COLO829 (cell line): ENCODE measurements around the gene SENP2.
A peak's percentile ranks its signal among the peaks of the same experiment; 100 is the strongest.
"Not testable (repeated sequence)": the region's sequence is repeated elsewhere in the genome, so short reads cannot be mapped to it uniquely, and the experiment has no call there.

Source experiments
- DNase-seq: peaks from one replicate; pipeline ENCODE4 v3.0.0; 2012; ENCODE audit warnings: low spot score

Gene SENP2

GRCh38 chr3:185647880-185648210 lies 61.8 kb downstream of the SENP2 start:
- no peak for DNase-seq

DNA sequence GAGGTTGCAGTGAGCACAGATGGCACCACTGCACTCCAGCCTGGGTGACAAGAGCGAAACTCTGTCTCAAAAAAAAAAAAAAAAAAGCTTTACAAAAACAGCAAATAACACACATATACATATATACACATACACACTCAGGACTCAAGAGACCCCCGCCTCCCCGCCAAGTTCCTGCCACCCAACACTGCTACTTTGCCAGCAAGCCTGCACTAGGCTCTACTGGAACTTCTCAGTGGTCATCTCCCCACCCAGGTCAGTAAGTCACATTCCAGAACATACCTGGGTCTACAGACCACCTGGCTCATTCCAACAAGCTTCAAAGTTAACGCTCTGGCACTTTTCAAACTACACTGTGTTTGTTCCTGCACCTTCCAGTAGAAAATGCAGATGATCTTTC lies 62.3 kb downstream of the SENP2 start:
- DNase-seq: no peak

GRCh38 chr3:185649414-185649813 lies 63.3 kb downstream of the SENP2 start:
- DNase-seq: no peak

GRCh38 chr3:185651971-185652370 lies 65.9 kb downstream of the SENP2 start:
- no peak for DNase-seq

DNA sequence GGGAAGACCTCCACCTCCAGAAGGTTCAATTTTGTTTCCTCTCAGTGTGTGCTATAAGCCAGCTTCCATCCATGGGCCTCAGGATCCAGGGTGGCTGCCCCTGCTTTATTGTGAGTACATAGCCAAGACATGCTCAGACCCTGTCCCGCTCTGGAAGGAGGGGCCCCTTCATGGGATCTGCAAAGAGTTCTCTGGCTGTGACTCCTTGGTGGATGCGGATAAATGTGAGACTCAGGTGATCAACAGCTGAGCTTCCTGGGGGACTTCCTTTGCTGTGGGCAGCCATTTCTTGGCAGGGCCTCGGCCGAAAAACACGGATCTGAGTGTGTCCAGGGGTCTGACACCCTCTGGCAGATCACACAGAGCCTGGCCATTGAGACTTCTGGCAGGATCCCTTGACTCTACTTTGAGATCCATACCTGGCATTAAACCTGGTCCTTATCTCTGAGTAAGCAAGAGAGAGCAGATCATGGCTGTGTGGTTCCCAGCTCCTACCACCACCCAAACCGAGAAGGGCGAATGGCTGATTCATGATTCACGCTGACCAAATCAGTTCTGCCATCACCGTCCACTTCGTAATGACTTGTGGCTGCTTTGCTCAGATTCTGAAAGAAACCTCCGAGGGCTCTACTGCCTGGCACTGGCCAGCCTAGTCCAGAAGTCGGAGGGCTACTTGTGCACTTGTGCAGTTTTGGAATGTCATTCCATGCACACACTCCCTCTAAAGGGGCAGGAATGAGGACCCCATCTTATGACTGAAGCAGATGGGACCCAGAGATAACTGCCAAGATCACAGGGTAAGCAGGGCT lies 68.1 kb downstream of the SENP2 start:
- no peak for DNase-seq

DNA sequence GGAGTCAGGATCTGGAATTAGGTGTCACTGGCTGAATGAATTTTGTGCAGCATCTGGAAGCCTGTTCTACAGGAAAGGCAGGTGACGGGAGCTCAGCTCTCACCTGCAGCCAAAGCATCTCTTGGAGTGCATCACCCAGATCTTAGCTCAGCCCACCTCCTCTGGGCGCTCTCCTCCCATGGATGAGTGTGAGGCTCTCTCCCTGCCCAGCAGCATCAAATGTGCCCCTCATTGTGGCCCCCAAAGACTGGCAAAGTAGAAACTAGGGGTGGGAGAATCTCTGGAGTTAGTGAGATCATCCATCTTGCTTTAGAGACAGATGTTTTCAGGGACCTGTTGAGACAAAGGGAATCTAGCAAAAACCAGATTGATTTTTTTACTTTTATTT lies 68.7 kb downstream of the SENP2 start:
- DNase-seq: no peak

DNA sequence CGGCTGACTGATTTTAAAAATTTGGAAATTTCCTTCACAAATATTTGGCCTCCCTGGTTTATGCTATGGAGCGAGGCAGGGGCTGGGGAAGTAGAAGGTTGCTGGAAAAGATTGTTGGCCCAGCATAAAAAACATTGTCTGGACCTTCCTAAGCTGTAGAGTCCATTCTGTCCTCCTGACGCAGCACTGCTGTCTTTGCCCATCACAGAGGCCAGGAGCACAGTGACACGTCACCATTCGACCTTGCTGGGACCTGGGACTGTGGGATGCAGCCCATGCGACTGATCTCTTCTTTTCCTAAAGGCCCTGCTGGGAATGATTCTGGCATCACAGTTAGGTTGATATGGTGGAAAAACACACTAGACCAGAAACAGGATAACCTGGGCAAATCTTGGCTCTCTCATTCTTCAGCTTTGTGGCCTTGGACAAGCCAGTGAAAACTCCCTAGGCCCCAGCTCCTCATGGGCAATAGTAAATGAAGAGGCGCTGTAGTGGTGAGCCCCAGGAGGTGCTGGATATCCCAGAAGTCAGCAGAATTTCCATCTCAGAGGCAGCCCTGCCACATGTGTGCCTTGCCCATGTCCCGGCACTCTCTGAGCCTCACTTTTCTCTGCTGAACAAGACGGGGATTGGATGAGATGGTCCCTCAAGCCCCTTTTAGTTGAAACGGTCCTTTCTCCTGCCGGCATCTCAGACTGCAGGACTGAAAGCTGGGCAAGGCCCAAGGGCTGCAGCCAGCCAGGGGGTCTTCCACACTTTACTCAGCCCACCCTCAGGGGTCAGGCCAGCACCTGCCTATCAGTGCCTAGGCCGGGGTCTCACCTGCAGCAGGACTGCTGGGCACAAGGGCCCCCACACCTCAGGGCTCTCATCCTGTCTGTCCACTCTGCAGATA lies 69.6 kb downstream of the SENP2 start:
- DNase-seq: no peak

DNA sequence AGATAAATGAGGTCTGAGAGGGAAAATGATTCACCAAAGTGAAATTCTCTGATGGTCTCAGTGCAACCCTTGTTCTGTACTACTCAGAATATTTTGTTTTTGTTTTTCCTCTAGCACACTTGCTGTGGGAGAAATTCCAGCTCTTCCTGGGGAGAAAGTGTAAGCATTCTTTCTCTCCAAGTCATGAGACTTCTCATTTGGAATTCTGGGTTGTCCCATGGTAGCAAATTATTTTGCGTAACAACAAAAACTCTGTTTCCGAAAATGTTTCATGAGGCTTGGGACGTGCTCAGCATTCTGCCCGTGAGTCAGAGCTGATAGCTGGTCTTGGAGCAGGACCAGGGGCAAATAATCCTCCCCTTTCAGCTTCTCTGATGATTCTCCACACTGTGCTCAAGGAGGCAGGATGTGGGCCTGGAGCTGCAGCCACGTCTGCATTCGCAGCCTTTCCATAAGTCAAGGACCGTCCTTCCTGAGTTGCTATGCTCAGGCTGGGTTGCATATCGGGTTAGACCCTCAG lies 70.3 kb downstream of the SENP2 start:
- peak; percentile 100 for DNase-seq

- DNase-seq: no peak
Observed at GRCh38 chr3:185657211-185657610, 71.1 kb downstream of the SENP2 start.

DNA sequence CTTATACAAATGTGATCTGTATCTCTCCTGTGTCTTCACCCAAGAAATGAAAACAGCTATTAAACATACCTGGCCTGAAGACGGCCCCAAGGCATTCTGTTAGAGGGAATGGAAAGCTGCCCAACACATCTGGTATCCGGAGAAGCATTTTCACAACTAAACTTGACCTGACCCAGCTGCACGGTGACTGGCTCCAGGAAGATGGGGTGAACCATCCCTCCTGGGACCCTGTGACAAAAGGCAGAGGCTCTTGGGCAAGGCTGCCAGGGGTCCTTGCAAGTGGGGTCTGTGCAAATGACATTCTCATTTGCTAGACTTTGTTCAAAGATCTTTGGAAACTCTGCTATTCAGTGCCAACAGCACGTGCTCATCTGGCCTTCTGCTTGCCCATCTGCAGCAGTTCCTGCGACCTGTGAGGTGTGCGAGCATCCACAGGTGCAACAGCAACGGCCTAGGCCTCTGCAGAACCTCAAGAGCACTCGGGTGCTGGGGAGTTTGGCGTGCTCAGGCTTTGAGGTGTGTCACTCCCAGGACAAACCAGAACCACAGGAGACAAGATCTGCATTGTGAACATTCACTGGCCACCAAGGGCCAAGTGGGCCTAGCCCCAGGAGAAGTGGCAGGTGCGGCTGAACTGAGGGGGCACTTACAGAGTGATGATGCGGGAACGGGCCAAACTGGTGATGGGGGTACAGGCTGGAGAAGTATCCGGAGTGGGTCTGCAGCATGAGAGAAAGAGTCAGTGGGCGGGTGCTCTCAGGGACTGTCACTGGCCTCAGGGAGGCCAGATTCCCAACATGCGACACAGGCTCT lies 71.8 kb downstream of the SENP2 start:
- no peak for DNase-seq

- peak; percentile 79 for DNase-seq
Observed at GRCh38 chr3:185658504-185658912, 72.4 kb downstream of the SENP2 start.

GRCh38 chr3:185658943-185659342 lies 72.8 kb downstream of the SENP2 start:
- no peak for DNase-seq

DNA sequence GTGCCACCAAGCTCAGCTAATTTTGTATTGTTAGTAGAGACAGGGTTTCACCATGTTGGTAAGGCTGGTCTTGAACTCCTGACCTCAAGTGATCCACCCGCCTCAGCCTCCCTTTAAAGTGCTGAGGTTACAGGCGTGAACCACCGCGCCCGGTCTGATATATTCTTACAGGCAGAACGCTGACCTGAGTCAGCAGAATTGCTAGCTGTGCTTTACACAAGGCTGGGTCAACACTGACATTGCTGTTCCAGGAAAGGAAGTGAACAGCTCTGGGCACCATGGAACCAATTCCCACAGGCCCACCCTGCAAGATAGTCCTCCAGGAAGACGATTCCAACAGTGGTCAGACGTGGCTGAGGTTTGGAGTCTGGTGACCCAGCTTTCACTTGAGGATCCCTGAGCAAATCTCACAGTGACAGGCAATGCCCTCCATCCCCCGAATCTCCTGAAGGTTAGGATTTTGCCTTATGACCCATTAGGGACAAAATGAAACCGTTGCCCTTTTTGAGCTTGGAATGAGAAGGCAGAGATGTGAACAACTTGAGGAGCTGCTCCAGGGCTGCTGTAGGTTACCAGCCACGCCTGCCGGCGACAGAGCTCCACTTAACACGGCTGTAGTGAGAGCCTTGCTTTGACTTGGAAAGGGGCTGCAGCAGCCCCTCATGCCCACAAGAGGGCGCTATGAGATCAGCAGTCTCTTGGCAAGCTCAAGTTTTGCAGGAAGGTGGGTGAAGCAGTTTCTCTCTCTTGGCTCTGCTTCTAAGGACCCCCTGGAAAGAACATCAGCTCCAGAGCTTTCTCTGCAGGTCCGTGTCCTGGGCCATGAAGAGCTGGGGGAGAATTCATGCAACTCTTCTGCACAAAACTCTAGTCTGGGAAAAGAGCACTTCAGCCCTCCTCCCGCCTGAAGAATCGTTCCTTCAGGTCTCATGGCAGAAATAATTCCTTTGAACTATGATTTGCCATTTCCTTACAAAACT lies 74.1 kb downstream of the SENP2 start:
- DNase-seq: peak; percentile 93

- not testable (repeated sequence) for DNase-seq
Observed at GRCh38 chr3:185661296-185661695, 75.2 kb downstream of the SENP2 start.

DNA sequence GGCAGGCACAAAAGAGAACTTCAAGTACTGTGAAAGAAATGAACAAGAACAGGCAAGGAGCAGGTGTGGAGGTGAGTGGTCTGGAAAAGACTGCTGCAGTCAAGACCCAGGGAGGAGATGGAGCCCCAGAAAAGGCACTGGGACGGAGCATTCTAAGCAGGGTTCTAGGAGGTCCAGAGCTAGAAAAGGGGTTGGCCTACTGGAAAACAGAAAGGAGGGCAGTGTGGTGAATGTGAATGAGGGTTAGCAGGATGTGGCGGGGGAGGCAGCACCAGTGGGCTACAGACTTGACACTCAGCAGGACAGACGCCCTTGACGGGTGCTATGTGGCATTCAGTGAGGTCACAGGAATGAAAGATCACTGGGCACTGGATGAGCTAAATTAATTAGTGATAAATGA lies 75.7 kb downstream of the SENP2 start:
- no peak for DNase-seq

DNA sequence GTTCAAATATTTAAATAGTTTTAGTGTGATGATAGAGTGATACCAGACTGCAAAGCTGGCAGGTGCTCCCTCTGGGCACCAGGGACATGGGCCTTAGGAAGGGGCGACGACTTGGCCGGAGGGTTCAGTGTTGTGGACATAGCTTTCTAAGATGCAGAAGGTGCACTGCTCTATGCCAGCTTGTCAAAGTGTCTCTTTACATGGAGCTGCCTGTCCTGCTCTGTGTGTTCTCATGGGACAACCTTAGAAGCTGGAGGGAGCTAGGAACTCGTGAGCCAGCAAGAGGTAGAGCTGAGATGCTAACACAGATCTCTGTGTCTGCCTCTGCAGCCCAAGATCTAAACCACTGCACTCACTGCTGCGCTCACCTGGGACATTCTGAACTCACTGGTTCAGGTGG lies 77.8 kb downstream of the SENP2 start:
- no peak for DNase-seq

DNA sequence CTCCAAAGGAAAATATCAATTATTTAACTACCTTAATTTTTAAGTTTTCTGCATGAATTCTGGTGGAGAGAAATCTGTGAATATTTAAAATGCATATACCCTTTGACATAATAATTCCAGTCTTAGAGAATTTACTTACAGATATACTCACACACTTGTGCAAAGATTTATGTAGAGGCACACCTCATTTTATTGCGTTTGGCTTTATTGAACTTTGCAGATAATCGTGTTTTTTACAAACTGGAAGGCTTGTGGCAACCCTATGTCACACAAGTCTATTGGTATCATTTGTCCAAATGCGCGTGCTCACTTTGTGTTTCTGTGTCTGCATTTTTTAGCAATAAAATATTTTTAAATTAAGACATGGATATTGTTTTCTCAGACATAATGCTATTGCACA lies 81.5 kb downstream of the SENP2 start:
- no peak for DNase-seq

GRCh38 chr3:185677146-185677829 lies 91.2 kb downstream of the SENP2 start:
- DNase-seq: peak; percentile 81

DNA sequence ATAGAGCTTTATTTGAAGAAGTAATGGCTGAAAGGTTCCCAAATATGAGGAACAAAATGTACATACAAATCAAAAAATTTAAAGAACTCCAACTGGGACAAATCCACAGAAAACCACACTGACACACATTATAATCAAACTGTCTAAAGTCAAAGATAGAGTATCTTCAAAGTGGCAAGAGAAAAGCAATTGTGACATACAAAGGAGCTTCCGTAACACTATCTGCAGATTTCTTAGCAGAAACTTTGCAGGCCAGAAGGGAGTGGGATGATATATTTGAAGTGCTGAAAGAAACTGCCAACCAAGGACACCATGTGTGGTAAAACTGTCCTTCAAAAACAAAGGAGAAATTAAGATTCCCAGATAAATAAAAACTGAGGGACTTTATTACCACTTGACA lies 91.9 kb downstream of the SENP2 start:
- no peak for DNase-seq

DNA sequence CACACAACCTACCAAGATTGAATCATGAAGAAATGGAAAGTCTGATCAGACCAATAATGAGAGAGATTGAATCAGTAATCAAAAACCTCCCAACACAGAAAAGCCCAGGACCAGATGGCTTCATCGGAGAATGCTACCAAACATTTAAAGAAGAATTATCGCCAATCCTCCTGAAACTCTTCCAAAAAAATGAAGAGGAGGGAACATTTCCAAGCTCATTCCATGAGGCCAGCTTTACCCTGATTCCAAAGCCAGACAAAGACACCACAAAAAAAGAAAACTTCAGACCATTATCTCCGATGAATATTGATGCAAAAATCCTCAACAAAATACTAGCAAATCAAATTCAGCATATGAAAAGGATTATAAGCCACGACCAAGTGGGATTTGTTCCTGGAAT lies 94.1 kb downstream of the SENP2 start:
- no peak for DNase-seq
